ENCODE data around the gene NFIB. TPM values are rescaled to one million over a fixed set of nuclear protein-coding genes. Genes with fewer than 3 reads are reported as not detected.

The NFIB gene
- total RNA-seq, 1 experiment from 2014 or later = 35.1 TPM

GRCh38 chr9:14159440-14160216 is 154.3 kb downstream of the NFIB start:
- DNase-seq = no peak
- H3K9me2 ChIP-seq (ENCODE audit: insufficient read depth) = no peaks in the 10 kb centered on the region
- peaks cover 5% of the 10 kb centered on the region; the same call in 1 of the 2 replicates for H3K9me3 ChIP-seq (ENCODE audit: insufficient read depth, low read depth)
- ChIA-PET CTCF (no interaction called here), POLR2A (ENCODE audit: unreplicated experiment) (interaction anchor here (0.7 kb wide), 1 partner anchor 92 kb away, joined by 3 read pairs; no protein-coding TSS in a partner anchor)
- no peaks in the 10 kb centered on the region for H3F3A ChIP-seq (ENCODE audit: insufficient read depth, low read depth)
- H3K27ac ChIP-seq = no peak overlapping the region
- no peaks in the 10 kb centered on the region for H3K27me3 ChIP-seq (ENCODE audit: insufficient read depth, low read depth)
- no TSS peak for BruUV-seq (replicated peaks)
- intact Hi-C loops (cut with micrococcal nuclease; ENCODE audit: unreplicated experiment) = no loop called here
- H3K36me3 ChIP-seq (ENCODE audit: low read depth) = no peaks in the 10 kb centered on the region
- H4K20me1 ChIP-seq (ENCODE audit: insufficient read depth) = no peaks in the 10 kb centered on the region
- H2AFZ ChIP-seq = no peak overlapping the region
- H3K79me2 ChIP-seq (ENCODE audit: low read depth) = no peaks in the 10 kb centered on the region; the same call in 1 of the 2 replicates
- no peak overlapping the region for H3K4me2 ChIP-seq
- no peak overlapping the region for H3K4me3 ChIP-seq
- TF ChIP-seq CTCF (conservative IDR thresholded peaks at IDR 0.05) (no peak), EZH2 (IDR thresholded peaks at IDR 0.05; ENCODE audit: low read depth) (no peak)
- no peaks in the 10 kb centered on the region for H3K4me1 ChIP-seq (replicated peaks; ENCODE audit: insufficient read depth)

- no peak overlapping the region for H3K4me2 ChIP-seq
Measured at GRCh38 chr9:14158916-14159315, 155.0 kb downstream of the NFIB start.

GRCh38 chr9:14158136-14158813 is 155.7 kb downstream of the NFIB start:
- no peak overlapping the region for H3K27ac ChIP-seq
- peaks cover 5% of the 10 kb centered on the region; the same call in 1 of the 2 replicates for H3K9me3 ChIP-seq (ENCODE audit: insufficient read depth, low read depth)
- no peak overlapping the region for H3K4me2 ChIP-seq
- H3K27me3 ChIP-seq (ENCODE audit: insufficient read depth, low read depth) = no peaks in the 10 kb centered on the region
- no peak for DNase-seq
- intact Hi-C loops (cut with micrococcal nuclease; ENCODE audit: unreplicated experiment) = no loop called here
- TF ChIP-seq EZH2 (IDR thresholded peaks at IDR 0.05; ENCODE audit: low read depth) = no peak
- no peak for TF ChIP-seq CTCF (conservative IDR thresholded peaks at IDR 0.05)
- H3K79me2 ChIP-seq (ENCODE audit: low read depth) = no peaks in the 10 kb centered on the region; the same call in 1 of the 2 replicates
- no peaks in the 10 kb centered on the region for H3F3A ChIP-seq (ENCODE audit: insufficient read depth, low read depth)
- H3K4me1 ChIP-seq (replicated peaks; ENCODE audit: insufficient read depth) = no peaks in the 10 kb centered on the region
- no peak overlapping the region for H3K4me3 ChIP-seq
- CTCF ChIA-PET = no interaction called here
- POLR2A ChIA-PET (ENCODE audit: unreplicated experiment) = no interaction called here
- no TSS peak for BruUV-seq (replicated peaks)
- H3K9me2 ChIP-seq (ENCODE audit: insufficient read depth) = no peaks in the 10 kb centered on the region
- no peaks in the 10 kb centered on the region for H3K36me3 ChIP-seq (ENCODE audit: low read depth)
- no peak overlapping the region for H2AFZ ChIP-seq
- H4K20me1 ChIP-seq (ENCODE audit: insufficient read depth) = no peaks in the 10 kb centered on the region

More at GRCh38 chr9:14158916-14159315, 155.0 kb downstream of the NFIB start:
- no peaks in the 10 kb centered on the region for H3K4me1 ChIP-seq (replicated peaks; ENCODE audit: insufficient read depth)
- H3K9me2 ChIP-seq (ENCODE audit: insufficient read depth) = no peaks in the 10 kb centered on the region
- no peak overlapping the region for H3K4me3 ChIP-seq
- ChIA-PET CTCF (no interaction called here), POLR2A (ENCODE audit: unreplicated experiment) (no interaction called here)
- no peaks in the 10 kb centered on the region; the same call in 1 of the 2 replicates for H3K79me2 ChIP-seq (ENCODE audit: low read depth)
- H4K20me1 ChIP-seq (ENCODE audit: insufficient read depth) = no peaks in the 10 kb centered on the region
- BruUV-seq (replicated peaks) = no TSS peak
- no peak overlapping the region for H2AFZ ChIP-seq
- H3F3A ChIP-seq (ENCODE audit: insufficient read depth, low read depth) = no peaks in the 10 kb centered on the region
- H3K9me3 ChIP-seq (ENCODE audit: insufficient read depth, low read depth) = peaks cover 5% of the 10 kb centered on the region; the same call in 1 of the 2 replicates
- no peaks in the 10 kb centered on the region for H3K27me3 ChIP-seq (ENCODE audit: insufficient read depth, low read depth)
- H3K27ac ChIP-seq = no peak overlapping the region
- intact Hi-C loops (cut with micrococcal nuclease; ENCODE audit: unreplicated experiment) = no loop called here
- DNase-seq = no peak
- TF ChIP-seq EZH2 (IDR thresholded peaks at IDR 0.05; ENCODE audit: low read depth) = no peak
- no peaks in the 10 kb centered on the region for H3K36me3 ChIP-seq (ENCODE audit: low read depth)

All from PC-9 (cell line).